PFSK-1 (cell line): ENCODE results near the gene FLII.

Experiments used
- FOXP2 ChIP-seq: optimal IDR thresholded peaks from 2 replicates; pipeline ENCODE3; 2011; ENCODE audit warnings: borderline replicate concordance, control low read depth, inconsistent platforms; ENCODE audit not compliant: insufficient read depth; ENCODE audit errors: extremely low read length, extremely low read depth
- POLR2AphosphoS5 ChIP-seq: IDR thresholded peaks from 2 replicates; pipeline ENCODE4 v1.6.1; 2012; ENCODE audit warnings: low read depth, mild to moderate bottlenecking, control low read depth, low read length, moderate library complexity
- REST ChIP-seq, 2 experiments: IDR thresholded peaks; 2 replicates each; pipeline versions ENCODE4 v1.6.1 to v1.8.0; 2011 to 2012; ENCODE audit warnings: low read depth in 2 of 2, low read length in 2 of 2, control low read depth in 1 of 2, inconsistent platforms in 1 of 2, mild to moderate bottlenecking in 1 of 2, moderate library complexity in 1 of 2; ENCODE audit not compliant: insufficient read depth in 1 of 2
- SIN3A ChIP-seq: IDR thresholded peaks from 2 replicates; pipeline ENCODE4 v1.6.1; 2012; ENCODE audit warnings: mild to moderate bottlenecking, low read length, moderate library complexity, borderline replicate concordance; ENCODE audit not compliant: insufficient read depth
- TAF1 ChIP-seq: IDR thresholded peaks from 2 replicates; pipeline ENCODE4 v1.6.1; 2012; ENCODE audit warnings: low read length, control low read depth, borderline replicate concordance; ENCODE audit not compliant: insufficient read depth

GRCh38 chr17:18280249-18280648 is 21.7 kb upstream of the FLII start:
- TF ChIP-seq TAF1, result no peak
- TF ChIP-seq POLR2AphosphoS5, result no peak
- no peak for TF ChIP-seq REST (IDR thresholded peaks at IDR 0.05; ENCODE audit: insufficient read depth in 1 of 2, low read depth in 2 of 2, low read length in 2 of 2)
- TF ChIP-seq SIN3A, result no peak
- no peak for TF ChIP-seq FOXP2
